T47D (cell line): ENCODE data around the gene AARS2.
A peak's percentile ranks its signal among the peaks of the same experiment; 100 is the strongest.

Experiments
- DNase-seq, 2 experiments: peaks; one replicate each; pipeline versions ENCODE4 v3.0.0 to v3.0.0-alpha.2; 2011 to 2012; ENCODE audit warnings: low read depth in 1 of 2, low spot score in 1 of 2
- JUND ChIP-seq: IDR thresholded peaks from 2 replicates; pipeline ENCODE4 v1.6.1; 2012; ENCODE audit warnings: low read depth
- in situ Hi-C: cut with HindIII; loops from 2 replicates; pipeline ENCODE4 v1.10.0; 2016; ENCODE audit warnings: low sequenced_read_pairs, low pct_unique_long_range_greater_than_20kb

Gene AARS2

DNA sequence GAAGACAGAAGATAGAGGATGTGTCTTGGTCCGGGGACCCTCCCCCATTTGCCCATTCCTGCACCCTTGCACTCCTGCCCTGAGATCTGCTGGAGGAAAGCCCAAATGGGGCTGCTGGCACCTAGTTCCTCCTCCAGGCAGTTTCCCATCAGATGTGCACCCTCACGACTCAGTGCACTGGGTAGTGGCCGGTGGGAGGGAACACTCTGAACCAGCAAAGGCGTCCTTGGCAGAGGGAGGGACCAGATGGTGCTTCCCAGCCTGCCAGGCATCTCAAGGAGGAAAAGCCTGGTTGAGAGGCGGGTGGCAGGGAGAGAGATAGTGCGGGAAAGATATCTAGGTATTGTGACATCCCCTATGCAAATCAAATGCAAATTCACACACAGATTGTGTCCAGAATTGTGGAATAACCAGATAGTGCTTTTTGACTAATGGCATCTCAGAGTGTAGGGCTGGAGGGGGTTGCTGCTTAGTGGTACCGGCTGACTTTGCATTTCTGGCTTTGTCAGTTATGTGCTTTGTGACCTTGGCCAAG is 23.4 kb downstream of the AARS2 start:
- no peak for TF ChIP-seq JUND
- in situ Hi-C loops: no loop called here
- DNase-seq: no peak

DNA sequence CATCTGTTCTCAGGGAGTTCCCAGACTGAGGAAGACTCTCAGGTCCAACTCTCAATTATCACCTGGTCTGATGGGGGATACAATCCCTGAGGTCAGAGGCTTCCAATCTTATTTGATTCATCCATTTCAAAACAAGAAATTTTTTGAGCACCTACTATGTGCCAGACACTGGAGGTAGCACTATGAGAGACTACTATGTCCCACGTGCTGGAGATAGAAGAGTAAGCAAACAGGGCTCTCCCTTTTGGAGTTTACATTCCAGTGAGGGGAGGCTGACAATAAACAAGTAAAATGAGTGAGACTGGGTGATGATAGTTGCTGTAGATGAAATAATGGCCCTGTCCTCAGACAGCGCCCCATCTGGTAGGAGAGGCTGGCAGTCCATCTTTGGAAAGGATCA is 26.4 kb downstream of the AARS2 start:
- no peak for DNase-seq
- in situ Hi-C loops: no loop called here
- TF ChIP-seq JUND: no peak

GRCh38 chr6:44286285-44286565 is 26.9 kb downstream of the AARS2 start:
- in situ Hi-C loops: no loop called here
- DNase-seq: no peak
- no peak for TF ChIP-seq JUND

- peak; percentile 61 to 76 for DNase-seq
- in situ Hi-C loops: no loop called here
- no peak for TF ChIP-seq JUND
Measured at GRCh38 chr6:44285552-44286284, 27.4 kb downstream of the AARS2 start.

GRCh38 chr6:44284867-44285266 is 28.3 kb downstream of the AARS2 start:
- no peak for TF ChIP-seq JUND
- DNase-seq: no peak
- in situ Hi-C loops: no loop called here

GRCh38 chr6:44284121-44284520 is 29.0 kb downstream of the AARS2 start:
- TF ChIP-seq JUND: no peak
- in situ Hi-C loops: no loop called here
- DNase-seq: no peak

DNA sequence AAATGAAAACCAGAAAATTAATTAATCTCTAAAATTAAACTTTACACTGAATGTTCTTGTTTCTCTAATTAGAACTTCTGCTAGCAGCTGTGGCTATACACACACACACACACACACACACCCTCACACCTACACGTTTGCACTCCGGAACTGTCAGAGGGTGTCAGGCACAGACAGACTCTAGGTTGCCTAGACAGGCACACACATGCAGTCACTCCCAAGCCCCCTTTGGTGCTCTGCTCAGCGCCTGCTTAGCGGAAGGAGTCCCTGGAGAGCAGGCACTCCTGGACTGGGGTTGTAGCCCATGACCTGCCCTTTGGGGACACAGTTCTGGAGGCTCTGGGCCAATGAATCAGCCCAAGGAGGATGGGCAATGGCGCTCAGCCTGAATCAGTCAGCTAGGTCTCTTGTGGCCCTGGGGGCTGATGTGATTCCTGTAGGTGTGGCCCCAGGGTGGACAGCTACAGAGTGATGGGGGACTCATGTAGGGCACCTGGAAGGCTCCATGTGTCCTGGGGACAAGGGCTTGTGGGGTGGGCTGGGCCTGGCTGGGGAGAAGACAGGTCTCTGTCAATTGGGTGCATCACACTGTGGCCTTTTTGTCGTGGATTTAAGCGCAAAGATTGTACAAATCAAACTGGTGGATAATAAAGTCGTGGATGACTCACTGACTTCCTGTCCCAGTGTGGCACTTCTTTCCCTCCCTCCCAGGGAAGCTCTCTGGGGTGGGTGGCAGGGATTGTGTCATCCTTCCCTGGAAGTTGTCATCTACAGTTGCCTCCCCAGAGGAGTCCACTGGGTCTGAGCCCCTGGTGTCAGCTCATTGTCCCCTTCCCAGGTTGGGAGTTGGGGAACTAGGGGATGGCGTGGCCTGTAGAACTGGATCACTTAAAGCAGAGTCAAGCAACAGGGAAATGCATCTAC is 34.1 kb downstream of the AARS2 start:
- DNase-seq: no peak
- in situ Hi-C loops: no loop called here
- no peak for TF ChIP-seq JUND

DNA sequence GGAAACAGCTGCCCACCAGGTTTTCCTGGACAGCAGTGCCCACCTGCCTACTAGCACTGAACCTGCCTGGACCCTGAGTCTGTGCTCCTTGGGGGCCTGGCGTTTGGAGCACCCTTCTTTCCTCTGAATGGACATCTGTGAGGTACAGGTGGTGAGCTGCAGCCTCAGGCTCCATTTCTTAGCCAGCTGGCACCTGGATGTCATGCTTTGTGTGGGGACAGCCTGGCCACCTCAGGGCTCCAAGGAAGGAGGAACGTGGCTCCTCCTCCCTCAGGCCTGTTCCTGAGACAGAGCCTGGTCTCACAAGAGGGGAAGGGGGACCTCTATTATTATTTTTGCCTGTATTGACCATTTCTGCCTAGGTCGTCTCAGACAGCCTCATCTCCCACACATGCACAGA is 34.8 kb downstream of the AARS2 start:
- TF ChIP-seq JUND: no peak
- no peak for DNase-seq
- in situ Hi-C loops: no loop called here

- DNase-seq: no peak
- in situ Hi-C loops: no loop called here
Measured at GRCh38 chr6:44277763-44278162, 35.4 kb downstream of the AARS2 start.

GRCh38 chr6:44276667-44277640 is 36.2 kb downstream of the AARS2 start:
- no peak for TF ChIP-seq JUND
- in situ Hi-C loops: no loop called here
- DNase-seq: no peak

More at GRCh38 chr6:44277763-44278162, 35.4 kb downstream of the AARS2 start:
- TF ChIP-seq JUND: no peak

DNA sequence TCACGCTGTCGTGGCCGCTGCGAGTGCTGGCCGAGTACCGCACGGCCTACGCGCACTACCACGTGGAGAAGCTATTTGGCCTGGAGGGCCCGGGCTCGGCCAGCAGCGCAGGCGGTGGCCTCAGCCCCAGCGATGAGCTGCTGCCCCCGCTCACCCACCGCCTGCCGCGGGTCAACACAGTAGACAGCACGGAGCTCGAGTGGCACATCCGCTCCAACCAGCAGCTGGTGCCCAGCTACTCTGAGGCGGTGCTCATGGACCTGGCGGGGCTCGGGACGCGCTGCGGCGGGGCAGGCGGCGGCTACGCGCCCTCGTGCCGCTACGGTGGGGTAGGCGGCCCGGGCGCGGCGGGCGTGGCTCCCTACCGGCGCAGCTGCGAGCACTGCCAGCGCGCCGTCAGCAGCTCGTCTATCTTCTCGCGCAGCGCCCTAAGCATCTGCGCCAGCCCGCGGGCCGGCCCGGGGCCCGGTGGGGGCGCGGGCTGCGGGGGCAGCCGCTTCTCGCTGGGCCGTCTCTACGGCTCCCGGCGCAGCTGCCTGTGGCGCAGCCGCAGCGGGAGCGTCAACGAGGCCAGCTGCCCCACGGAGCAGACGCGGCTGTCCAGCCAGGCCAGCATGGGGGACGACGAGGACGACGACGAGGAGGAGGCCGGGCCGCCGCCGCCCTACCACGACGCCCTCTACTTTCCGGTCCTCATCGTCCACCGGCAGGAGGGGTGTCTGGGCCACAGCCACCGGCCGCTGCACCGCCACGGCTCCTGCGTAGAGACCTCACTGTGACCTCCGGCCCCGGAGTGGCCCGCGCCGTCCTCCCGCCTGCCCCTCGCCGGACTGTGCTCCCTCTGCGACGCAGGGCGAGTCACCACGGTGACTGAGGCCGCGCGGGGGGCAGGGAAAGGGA is 37.1 kb downstream of the AARS2 start:
- no peak for DNase-seq
- in situ Hi-C loops: no loop called here
- no peak for TF ChIP-seq JUND
